Psoas muscle (tissue), 8 donors: ENCODE data around the gene PSMD6. TPM values are rescaled to one million over a fixed set of nuclear protein-coding genes. Genes with fewer than 3 reads are reported as not detected.

ENCODE experiments used
- ATAC-seq, 4 donors: fragments of 200-7000 bp; cut with Tn5 transposase; one replicate each; pipeline ENCODE4 v1.9.1; 2020; ENCODE audit warnings: moderate library complexity in 3 of 4, mild to moderate bottlenecking in 2 of 4
- DNase-seq, 2 donors: peaks; one replicate each; pipeline ENCODE4 v3.0.0-alpha.2; 2020
- H3K27ac ChIP-seq: fragments of 200-600 bp; one replicate; pipeline ENCODE4 v1.8.0; 2022
- H3K27me3 ChIP-seq, 3 donors: fragments of 200-600 bp in 1 of 3; one replicate each; pipeline versions ENCODE4 v1.6.1 to v1.8.0; 2013 to 2022; ENCODE audit warnings: low read length in 2 of 3, mild to moderate bottlenecking in 2 of 3, moderate library complexity in 1 of 3; ENCODE audit not compliant: insufficient read depth in 3 of 3
- H3K36me3 ChIP-seq, 2 donors: fragments of 200-600 bp in 1 of 2; one replicate each; pipeline versions ENCODE4 v1.6.1 to v1.8.0; 2013 to 2022; ENCODE audit warnings: low read depth in 1 of 2, mild to moderate bottlenecking in 1 of 2, moderate library complexity in 1 of 2; ENCODE audit not compliant: insufficient read depth in 1 of 2
- H3K4me1 ChIP-seq: fragments of 200-600 bp; one replicate; pipeline ENCODE4 v1.8.0; 2022
- H3K4me3 ChIP-seq: fragments of 200-600 bp; one replicate; pipeline ENCODE4 v1.8.0; 2022; ENCODE audit warnings: mild to moderate bottlenecking
- H3K9me3 ChIP-seq: fragments of 200-600 bp; one replicate; pipeline ENCODE4 v1.8.0; 2022
- WGBS, 3 donors: extraction: QIAGEN DNeasy Blood & Tissue Kit; methylation state at CpG; one replicate each; pipeline versions ENCODE4 v1.1.6 to v1.1.7; 2013; 5-methylcytosine and 5-hydroxymethylcytosine counted together
- intact Hi-C, 2 donors: fragments of 100-400 bp; cut with DNase I; formaldehyde crosslinking; loops; one replicate each; pipeline versions ENCODE4 v1.11.0 to v1.14.2; 2022
- long read RNA-seq, 2 donors: library from polyadenylated mRNA; unstranded; transcript quantifications; one replicate each; pipeline ENCODE4 v2.0.0, GENCODE V29; 2021
- polyA plus RNA-seq, 3 donors: library from polyadenylated mRNA; stranded (reverse); fragments of 200-250 nt; gene quantifications; one replicate each; pipeline ENCODE4 v1.2.3, GENCODE V29; 2013
- total RNA-seq, 4 donors: library from RNA; stranded (reverse); fragmentation: NEBNext Ultra II Directional in 2 of 4; extraction: Animal tissue kit (Norgen Biotek cat#: 25700) in 2 of 4; gene quantifications; one replicate each; pipeline versions ENCODE4 v1.2.1 to v1.2.4, GENCODE V29; 2021 to 2023
- TF ChIP-seq, protein P1 (sequence below): fragments of 200-600 bp; IDR thresholded peaks from one replicate; pipeline ENCODE4 v1.8.0; 2022; ENCODE audit warnings: antibody characterized with exemption
- donor health status: healthy with polysubstance abuse.
- donor health status: DM: no; HTN: no; CAD: no; lungs with moderate emphysema.
- donor health status: Bipolar disorder and iron deficiency.
- donor health status: healthy.
- donor health status: DM: yes; HTN: yes; CAD: no.
- donor health status: DM: no; HTN: no; CAD: no.
- donor health status: DM: no; HTN: no; CAD: no.
- donor health status: DM: yes; HTN: yes; CAD: no.

The PSMD6 gene
- total RNA-seq, result 100 to 1,000 TPM in 3 of 4 donors, 10 to 100 TPM in 1; 81.8 to 180 (median 128) TPM
- polyA plus RNA-seq, result 100 to 1,000 TPM; 145 to 333 (median 186) TPM
- long read RNA-seq, donor 1, transcript PSMD6-201 (8 exons, 1,430 nt), result major isoform, 80 of 90 reads
- long read RNA-seq, donor 1, partial matches to known transcripts, result 0 of 90 reads
- long read RNA-seq, donor 1, other reads (novel, unspliced or antisense), result 8 of 90 reads
- long read RNA-seq, donor 2, transcript PSMD6-201 (8 exons, 1,430 nt), result major isoform, 348 of 405 reads
- long read RNA-seq, donor 2, transcript PSMD6-210 (9 exons, 1,495 nt), result minor isoform, 6 of 405 reads
- long read RNA-seq, donor 2, partial matches to known transcripts, result 11 of 405 reads
- long read RNA-seq, donor 2, other reads (novel, unspliced or antisense), result 37 of 405 reads

DNA sequence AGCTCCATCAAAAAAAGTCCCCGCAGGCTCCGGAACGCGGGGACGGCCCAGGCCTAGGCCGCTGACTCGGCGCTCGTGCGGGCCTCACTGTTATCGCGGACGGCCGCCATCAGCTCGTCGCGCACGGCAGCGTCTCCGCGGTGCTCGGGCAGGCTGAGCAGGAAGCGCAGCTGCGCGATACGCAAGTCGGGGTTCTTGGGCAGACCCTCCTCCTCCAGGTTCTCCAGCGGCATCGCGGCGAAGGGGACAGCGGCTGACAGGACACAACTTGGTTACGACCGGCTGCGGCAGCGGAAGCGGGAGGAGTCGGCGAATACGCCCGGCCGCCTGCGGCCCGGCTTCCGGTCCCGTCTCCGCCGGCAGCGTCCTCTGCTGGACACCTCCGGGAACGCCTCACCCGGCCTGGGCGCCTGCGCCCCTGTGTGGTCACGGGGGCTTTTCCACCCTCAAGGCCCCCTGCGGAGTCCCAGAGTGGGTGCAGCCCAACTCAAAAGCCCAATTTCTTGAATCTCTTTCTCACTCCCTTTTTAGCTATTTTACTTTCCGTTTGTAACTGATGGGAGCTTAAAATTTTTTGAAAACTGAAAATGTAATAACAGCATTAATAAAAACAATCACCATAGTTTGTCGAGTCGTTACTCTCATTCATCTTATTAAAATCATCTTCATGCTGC is at the start of gene PSMD6:
Gene PSMD6 (minus strand): TSS at position 308 of the 674 bp plus-strand sequence. CDS start 75 bp downstream, at position 233.
- H3K4me1 ChIP-seq, result peaks cover 22% of the 10 kb centered on the region
- H3K27me3 ChIP-seq, result no peaks in the 10 kb centered on the region
- intact Hi-C loops, result no loop called here
- WGBS, 3 donors, result 2 to 4% (median 2%) methylated on average over 45 to 59 of the region's 59 CpGs
- peak within 1 kb of the TSS; percentile 89 for H3K27ac ChIP-seq
- TF ChIP-seq, protein P1, sequence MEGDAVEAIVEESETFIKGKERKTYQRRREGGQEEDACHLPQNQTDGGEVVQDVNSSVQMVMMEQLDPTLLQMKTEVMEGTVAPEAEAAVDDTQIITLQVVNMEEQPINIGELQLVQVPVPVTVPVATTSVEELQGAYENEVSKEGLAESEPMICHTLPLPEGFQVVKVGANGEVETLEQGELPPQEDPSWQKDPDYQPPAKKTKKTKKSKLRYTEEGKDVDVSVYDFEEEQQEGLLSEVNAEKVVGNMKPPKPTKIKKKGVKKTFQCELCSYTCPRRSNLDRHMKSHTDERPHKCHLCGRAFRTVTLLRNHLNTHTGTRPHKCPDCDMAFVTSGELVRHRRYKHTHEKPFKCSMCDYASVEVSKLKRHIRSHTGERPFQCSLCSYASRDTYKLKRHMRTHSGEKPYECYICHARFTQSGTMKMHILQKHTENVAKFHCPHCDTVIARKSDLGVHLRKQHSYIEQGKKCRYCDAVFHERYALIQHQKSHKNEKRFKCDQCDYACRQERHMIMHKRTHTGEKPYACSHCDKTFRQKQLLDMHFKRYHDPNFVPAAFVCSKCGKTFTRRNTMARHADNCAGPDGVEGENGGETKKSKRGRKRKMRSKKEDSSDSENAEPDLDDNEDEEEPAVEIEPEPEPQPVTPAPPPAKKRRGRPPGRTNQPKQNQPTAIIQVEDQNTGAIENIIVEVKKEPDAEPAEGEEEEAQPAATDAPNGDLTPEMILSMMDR, result peak; percentile 100
- DNase-seq (peak; percentile 88 to 95), ATAC-seq (peak; percentile 98 to 99 (median 98))
- no peaks in the 10 kb centered on the region for H3K9me3 ChIP-seq
- H3K4me3 ChIP-seq, result peak within 1 kb of the TSS; percentile 97
- H3K36me3 ChIP-seq, result peaks cover 4 to 39% of the 10 kb centered on the region in 2 donors

DNA sequence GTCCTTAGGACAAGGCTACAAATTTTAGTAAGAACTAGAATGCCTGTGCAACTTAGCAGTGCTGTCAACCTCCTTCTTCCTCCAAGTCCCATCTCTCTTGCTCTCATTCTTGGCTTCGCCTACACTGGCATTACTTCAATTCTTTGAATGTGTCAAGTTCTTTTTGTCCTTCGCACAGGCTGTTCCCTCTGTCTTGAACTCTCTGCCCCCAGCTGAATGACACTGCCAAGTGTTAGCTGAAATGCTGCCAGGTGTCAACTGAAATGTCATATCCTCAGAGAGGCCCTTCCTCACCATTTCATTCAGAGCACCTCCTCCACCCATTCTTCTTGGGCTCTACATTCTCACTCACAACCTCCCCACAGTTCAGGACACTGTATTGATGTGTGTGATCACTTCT is 48.8 kb upstream of the PSMD6 start:
- TF ChIP-seq, protein P1, result no peak

DNA sequence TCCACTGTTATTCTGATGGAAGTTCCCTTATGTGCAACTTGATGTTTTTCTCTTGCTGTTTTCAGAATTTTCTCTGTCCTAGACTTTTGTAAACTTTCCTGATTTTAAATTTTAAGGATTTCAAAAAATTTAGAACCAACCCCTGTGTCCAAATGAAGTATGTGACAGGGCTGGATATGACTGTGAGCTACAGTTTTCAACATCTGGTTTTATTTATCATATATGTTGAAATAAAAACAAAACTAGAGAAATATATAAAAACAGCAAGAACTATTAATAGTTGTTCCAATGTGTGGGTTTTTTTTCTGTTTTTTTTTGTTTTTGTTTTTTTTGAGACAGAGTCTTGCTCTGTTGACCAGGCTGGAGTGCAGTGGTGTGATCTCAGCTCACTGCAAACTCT is 47.4 kb upstream of the PSMD6 start:
- H3K4me1 ChIP-seq, result no peaks in the 10 kb centered on the region
- no peak overlapping the region for H3K27ac ChIP-seq
- intact Hi-C loops, result no loop called here
- H3K4me3 ChIP-seq, result no peak overlapping the region
- H3K9me3 ChIP-seq, result no peaks in the 10 kb centered on the region
- H3K27me3 ChIP-seq, result peaks cover 0 to 4% (median 0%) of the 10 kb centered on the region in 3 donors
- TF ChIP-seq, protein P1, result no peak
- no peak for DNase-seq
- no peak for ATAC-seq
- no peaks in the 10 kb centered on the region for H3K36me3 ChIP-seq

More for the DNA sequence above, 48.8 kb upstream of the PSMD6 start:
- ATAC-seq (no peak), DNase-seq (no peak)
- Histone ChIP-seq H3K9me3 (no peaks in the 10 kb centered on the region), H3K27ac (no peak overlapping the region), H3K36me3 (no peaks in the 10 kb centered on the region), H3K27me3 (peaks cover 0 to 1% (median 0%) of the 10 kb centered on the region in 3 donors), H3K4me1 (no peaks in the 10 kb centered on the region), H3K4me3 (no peak overlapping the region)
- WGBS, 3 donors, result 43 to 72% (median 68%) methylated on average over 2 of the region's 2 CpGs
- intact Hi-C loops, result no loop called here

DNA sequence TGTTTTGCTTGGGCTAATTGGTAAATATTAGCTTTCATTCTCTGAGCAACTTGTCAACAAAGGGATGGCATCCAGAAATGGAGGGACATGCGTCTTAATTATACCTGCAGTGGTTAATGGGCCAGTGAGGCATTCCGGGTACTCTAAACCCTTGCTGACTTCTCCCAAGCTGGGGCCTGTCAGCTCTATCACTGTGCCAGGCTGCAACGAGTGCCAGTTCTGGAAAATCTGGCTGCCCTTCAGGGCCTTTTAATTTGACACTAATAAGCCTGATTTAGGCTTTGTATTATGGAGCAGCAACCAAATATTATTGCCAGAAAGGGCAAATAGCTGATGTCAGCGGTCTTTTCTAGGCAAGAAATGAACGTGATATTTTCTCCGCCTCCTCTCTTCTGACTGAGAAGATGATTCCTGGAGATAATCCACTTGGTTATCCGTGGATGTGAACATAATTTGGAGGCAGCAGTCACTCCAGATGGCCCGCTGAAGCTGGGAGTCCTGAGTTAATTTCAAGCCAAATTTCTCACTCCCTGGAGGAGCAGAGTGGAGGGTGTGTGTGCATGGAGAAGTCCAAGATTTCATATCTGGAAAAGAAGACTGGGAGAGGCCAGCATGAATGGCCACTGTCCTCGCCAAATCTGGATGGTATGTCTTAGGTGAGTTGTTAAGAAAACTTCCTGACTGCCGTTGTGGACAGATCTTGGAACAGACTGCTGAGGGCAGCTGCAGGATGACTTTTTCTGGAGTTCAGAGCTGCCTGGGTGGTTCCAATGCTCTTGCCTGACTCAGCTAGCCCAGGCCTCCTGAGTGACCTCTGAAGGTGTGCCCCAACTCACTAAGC is 44.4 kb upstream of the PSMD6 start:
- H3K9me3 ChIP-seq, result no peaks in the 10 kb centered on the region
- no peaks in the 10 kb centered on the region for H3K4me1 ChIP-seq
- TF ChIP-seq, protein P1, result no peak
- intact Hi-C loops, result no loop called here
- H3K36me3 ChIP-seq, result no peaks in the 10 kb centered on the region
- H3K27ac ChIP-seq, result no peak overlapping the region
- WGBS, 3 donors, result 15 to 30% (median 23%) methylated on average over 10 of the region's 10 CpGs
- no peak for ATAC-seq
- H3K27me3 ChIP-seq, result peaks cover 0 to 4% (median 0%) of the 10 kb centered on the region in 3 donors
- DNase-seq, result no peak
- no peak overlapping the region for H3K4me3 ChIP-seq
